Upper lobe of right lung (tissue), 1 donor: ENCODE results near the gene FBLN1. TPM values are rescaled to one million over a fixed set of nuclear protein-coding genes. Genes with fewer than 3 reads are reported as not detected.
A peak's percentile ranks its signal among the peaks of the same experiment; 100 is the strongest.

Experiments
- ATAC-seq: fragments of 200-7000 bp; cut with Tn5 transposase; one replicate; pipeline ENCODE4 v1.9.1; 2020; ENCODE audit warnings: mild to moderate bottlenecking, moderate library complexity
- DNase-seq: peaks from one replicate; pipeline ENCODE4 v3.0.0-alpha.2; 2020
- H3K27ac ChIP-seq: fragments of 200-600 bp; one replicate; pipeline ENCODE4 v1.8.0; 2022
- H3K27me3 ChIP-seq: fragments of 200-600 bp; one replicate; pipeline ENCODE4 v1.8.0; 2022; ENCODE audit warnings: mild to moderate bottlenecking
- H3K36me3 ChIP-seq: fragments of 200-600 bp; one replicate; pipeline ENCODE4 v1.8.0; 2022
- H3K4me1 ChIP-seq: fragments of 200-600 bp; one replicate; pipeline ENCODE4 v1.8.0; 2022
- H3K4me3 ChIP-seq: fragments of 200-600 bp; one replicate; pipeline ENCODE4 v1.8.0; 2022; ENCODE audit warnings: mild to moderate bottlenecking
- H3K9me3 ChIP-seq: fragments of 200-600 bp; one replicate; pipeline ENCODE4 v1.8.0; 2022
- intact Hi-C: fragments of 100-400 bp; cut with DNase I; formaldehyde crosslinking; loops from one replicate; pipeline ENCODE4 v1.11.0; 2022
- total RNA-seq: library from RNA; stranded (reverse); fragmentation: NEBNext Ultra II Directional; extraction: Animal tissue kit (Norgen Biotek cat#: 25700); gene quantifications from one replicate; pipeline ENCODE4 v1.2.1, GENCODE V29; 2021
- TF ChIP-seq, protein P1 (sequence below): fragments of 200-600 bp; IDR thresholded peaks from one replicate; pipeline ENCODE4 v1.8.0; 2022; ENCODE audit warnings: antibody characterized with exemption
- donor health status: DM: no; HTN: yes; CAD: no; lungs with severe emphysema.

The FBLN1 gene
- total RNA-seq, 1 donor from 2014 or later = 272 TPM

DNA sequence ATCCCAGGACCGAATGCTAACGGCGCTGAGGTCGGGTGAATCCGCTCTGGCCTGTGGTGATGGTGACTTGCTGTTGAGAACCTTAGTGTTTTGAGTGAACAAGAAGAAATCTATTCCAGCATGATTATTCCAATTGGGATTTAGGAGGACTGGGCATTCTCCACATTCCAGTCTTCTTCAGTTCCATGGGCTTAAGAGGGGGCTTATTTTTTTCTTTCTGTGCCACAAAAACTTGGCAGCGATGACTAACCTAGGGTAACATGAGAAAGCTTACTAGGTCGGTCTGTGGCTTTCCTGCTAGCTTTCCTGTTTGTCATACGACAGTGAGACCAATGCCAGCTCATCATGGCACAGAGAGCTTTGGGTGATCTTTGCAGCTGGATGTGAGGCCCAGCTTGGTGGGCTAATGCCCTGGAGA is 106.1 kb downstream of the FBLN1 start:
- H3K27me3 ChIP-seq = no peaks in the 10 kb centered on the region
- TF ChIP-seq, protein P1, sequence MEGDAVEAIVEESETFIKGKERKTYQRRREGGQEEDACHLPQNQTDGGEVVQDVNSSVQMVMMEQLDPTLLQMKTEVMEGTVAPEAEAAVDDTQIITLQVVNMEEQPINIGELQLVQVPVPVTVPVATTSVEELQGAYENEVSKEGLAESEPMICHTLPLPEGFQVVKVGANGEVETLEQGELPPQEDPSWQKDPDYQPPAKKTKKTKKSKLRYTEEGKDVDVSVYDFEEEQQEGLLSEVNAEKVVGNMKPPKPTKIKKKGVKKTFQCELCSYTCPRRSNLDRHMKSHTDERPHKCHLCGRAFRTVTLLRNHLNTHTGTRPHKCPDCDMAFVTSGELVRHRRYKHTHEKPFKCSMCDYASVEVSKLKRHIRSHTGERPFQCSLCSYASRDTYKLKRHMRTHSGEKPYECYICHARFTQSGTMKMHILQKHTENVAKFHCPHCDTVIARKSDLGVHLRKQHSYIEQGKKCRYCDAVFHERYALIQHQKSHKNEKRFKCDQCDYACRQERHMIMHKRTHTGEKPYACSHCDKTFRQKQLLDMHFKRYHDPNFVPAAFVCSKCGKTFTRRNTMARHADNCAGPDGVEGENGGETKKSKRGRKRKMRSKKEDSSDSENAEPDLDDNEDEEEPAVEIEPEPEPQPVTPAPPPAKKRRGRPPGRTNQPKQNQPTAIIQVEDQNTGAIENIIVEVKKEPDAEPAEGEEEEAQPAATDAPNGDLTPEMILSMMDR = no peak
- no peak for ATAC-seq
- H3K4me1 ChIP-seq = peaks cover 5% of the 10 kb centered on the region
- no peak overlapping the region for H3K4me3 ChIP-seq
- intact Hi-C loops = no loop called here
- no peaks in the 10 kb centered on the region for H3K9me3 ChIP-seq
- no peak overlapping the region for H3K27ac ChIP-seq
- no peaks in the 10 kb centered on the region for H3K36me3 ChIP-seq
- no peak for DNase-seq

DNA sequence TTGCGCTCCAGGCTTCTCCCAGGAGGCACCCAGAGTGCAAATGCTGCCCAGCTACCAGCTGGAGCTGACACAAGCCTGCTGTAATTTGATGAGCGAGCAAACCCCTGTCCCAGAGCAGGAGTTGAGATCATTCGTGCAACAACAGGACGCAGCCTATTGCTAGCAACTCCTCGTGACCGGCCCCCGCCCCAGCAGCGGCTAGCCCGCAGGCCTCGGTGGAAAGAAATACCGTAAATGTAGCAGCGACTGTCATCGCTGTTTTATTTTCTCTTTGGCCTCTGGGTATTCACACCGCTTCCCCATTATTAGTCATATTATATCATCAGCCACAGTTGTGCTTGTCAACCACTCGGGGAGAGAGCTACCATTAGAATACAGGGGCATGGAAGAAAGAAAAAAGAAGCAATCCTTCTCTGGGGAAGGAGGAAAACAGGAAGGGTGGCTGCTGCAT is 109.8 kb downstream of the FBLN1 start:
- ATAC-seq (peak; percentile 42), DNase-seq (peak; percentile 65)
- H3K4me3 ChIP-seq = no peak overlapping the region
- H3K9me3 ChIP-seq = no peaks in the 10 kb centered on the region
- TF ChIP-seq, protein P1 = no peak
- intact Hi-C loops = no loop called here
- H3K27me3 ChIP-seq = no peaks in the 10 kb centered on the region
- no peaks in the 10 kb centered on the region for H3K36me3 ChIP-seq
- H3K4me1 ChIP-seq = no peaks in the 10 kb centered on the region
- H3K27ac ChIP-seq = peak overlapping the region; percentile 19

DNA sequence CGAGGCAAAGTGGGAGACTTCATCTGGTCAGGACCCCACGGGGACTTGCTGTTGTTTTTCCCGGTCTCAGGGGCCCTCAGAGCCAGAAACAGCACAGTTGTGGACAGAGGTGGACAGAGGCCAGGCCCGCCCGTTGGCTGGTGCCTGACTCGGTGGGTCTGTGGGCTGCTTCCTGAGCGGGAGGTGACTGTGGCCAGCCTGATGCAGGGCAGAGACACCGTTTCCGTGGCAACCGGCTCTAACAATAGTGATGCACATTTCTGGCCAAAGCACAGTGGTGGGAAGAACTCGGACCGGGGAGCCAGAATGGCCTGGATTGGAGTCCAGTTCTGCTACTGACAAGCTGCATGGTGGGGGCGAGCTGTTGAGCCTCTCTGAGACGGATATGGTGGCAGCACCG is 110.3 kb downstream of the FBLN1 start:
- H3K9me3 ChIP-seq = no peaks in the 10 kb centered on the region
- H3K36me3 ChIP-seq = no peaks in the 10 kb centered on the region
- no peaks in the 10 kb centered on the region for H3K4me1 ChIP-seq
- no peaks in the 10 kb centered on the region for H3K27me3 ChIP-seq
- DNase-seq (peak; percentile 56), ATAC-seq (no peak)
- no peak overlapping the region for H3K4me3 ChIP-seq
- H3K27ac ChIP-seq = peak overlapping the region; percentile 19
- intact Hi-C loops = no loop called here
- TF ChIP-seq, protein P1 = no peak

DNA sequence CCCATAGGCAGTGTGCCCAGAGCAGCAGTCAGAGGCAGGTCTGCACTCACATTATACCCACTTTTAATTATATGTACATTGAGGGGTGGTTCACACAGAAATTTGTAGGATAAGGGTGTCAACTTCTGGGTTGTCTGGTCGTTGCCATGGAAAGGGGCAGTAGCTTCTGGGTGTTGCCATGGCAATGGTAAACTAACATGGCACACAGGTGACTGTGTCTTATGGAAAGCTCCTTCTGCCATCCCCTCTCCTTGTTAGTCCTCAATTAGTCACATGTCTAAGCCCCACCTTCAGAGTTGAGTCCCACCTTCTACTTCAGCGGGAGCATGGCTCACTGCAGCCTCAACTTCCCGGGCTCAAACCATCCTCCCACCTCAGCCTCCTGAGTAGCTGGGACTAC is 112.7 kb downstream of the FBLN1 start:
- DNase-seq = peak; percentile 7
- H3K36me3 ChIP-seq = no peaks in the 10 kb centered on the region
- no peak overlapping the region for H3K4me3 ChIP-seq
- intact Hi-C loops = no loop called here
- no peaks in the 10 kb centered on the region for H3K9me3 ChIP-seq
- H3K27ac ChIP-seq = no peak overlapping the region
- H3K4me1 ChIP-seq = no peaks in the 10 kb centered on the region
- TF ChIP-seq, protein P1 = no peak
- no peak for ATAC-seq
- no peaks in the 10 kb centered on the region for H3K27me3 ChIP-seq

DNA sequence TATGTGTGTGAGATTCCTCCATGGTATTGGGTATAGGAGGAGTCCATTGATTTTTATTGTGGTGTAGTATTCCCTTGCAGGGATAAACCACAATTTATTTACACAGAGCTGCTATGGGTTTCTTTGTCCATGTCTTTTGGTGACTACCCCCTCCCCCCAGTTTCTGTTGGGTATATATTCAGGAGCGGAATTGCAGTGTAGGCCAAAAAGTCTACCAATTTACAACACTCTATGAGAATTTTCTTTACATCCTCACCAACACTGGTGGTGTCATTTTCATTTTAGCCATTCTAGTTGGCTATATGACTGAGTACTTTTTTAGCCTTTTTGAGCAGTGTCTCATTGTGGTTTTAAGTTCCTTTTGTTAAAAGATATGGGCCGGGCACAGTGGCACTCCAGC is 113.7 kb downstream of the FBLN1 start:
- ATAC-seq (no peak), DNase-seq (no peak)
- H3K36me3 ChIP-seq = no peaks in the 10 kb centered on the region
- TF ChIP-seq, protein P1 = no peak
- H3K4me3 ChIP-seq = no peak overlapping the region
- no peaks in the 10 kb centered on the region for H3K4me1 ChIP-seq
- intact Hi-C loops = no loop called here
- H3K27ac ChIP-seq = no peak overlapping the region
- no peaks in the 10 kb centered on the region for H3K27me3 ChIP-seq
- H3K9me3 ChIP-seq = no peaks in the 10 kb centered on the region

DNA sequence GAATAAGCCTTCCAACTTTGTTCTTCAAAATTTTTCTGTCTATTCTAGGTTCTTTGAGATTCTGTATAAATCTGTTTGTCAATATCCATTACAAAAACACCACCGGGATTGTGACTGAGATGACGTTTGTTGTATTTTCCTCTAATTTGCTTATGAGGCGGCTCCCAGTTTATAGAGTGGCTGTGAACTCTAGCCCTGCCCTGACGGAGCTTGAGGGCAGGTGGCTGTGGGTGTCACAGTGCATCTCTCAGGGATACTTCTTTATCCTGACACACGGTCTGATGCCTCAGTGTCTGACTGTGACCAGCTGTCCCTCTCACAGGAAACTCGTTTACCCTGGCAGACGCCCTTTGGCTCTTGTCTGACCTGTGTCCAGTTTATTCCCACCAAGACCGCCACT is 115.3 kb downstream of the FBLN1 start:
- Histone ChIP-seq H3K4me1 (no peaks in the 10 kb centered on the region), H3K9me3 (no peaks in the 10 kb centered on the region), H3K27ac (no peak overlapping the region), H3K27me3 (no peaks in the 10 kb centered on the region), H3K36me3 (no peaks in the 10 kb centered on the region), H3K4me3 (no peak overlapping the region)
- DNase-seq (peak; percentile 15), ATAC-seq (no peak)
- TF ChIP-seq, protein P1 = no peak
- intact Hi-C loops = no loop called here
